Anterior cingulate cortex (tissue), 58 donors: ENCODE data around the gene GRK6.

Source experiments
- DNase-seq, 58 donors: peaks; one replicate each; lab custom pipeline; 2025; lab: John Stamatoyannopoulos, UW

GRK6 gene

GRCh38 chr5:177435847-177436536 is 9.5 kb downstream of the GRK6 start:
- DNase-seq = no peak

GRCh38 chr5:177437623-177438022 is 11.1 kb downstream of the GRK6 start:
- no peak for DNase-seq

DNA sequence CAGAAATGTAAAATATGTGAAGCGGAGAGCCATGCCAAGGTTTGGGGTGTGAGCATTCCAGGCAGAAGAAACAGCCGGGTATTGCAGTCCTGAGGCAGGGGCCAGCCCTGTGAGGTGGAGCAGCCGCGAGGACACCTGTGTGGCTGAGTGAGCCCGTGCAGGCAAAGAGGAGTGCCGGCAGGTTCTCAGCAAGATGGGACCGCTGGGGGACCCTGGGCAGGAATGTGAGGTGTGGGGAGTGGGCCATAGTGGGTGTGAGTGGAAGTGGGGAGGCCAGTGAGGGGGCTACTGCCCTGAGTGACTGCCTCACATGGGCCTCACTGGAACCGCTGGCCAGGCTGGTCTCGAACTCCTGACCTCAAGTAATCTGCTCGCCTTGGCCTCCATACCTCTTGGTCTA is 12.0 kb downstream of the GRK6 start:
- no peak for DNase-seq

DNA sequence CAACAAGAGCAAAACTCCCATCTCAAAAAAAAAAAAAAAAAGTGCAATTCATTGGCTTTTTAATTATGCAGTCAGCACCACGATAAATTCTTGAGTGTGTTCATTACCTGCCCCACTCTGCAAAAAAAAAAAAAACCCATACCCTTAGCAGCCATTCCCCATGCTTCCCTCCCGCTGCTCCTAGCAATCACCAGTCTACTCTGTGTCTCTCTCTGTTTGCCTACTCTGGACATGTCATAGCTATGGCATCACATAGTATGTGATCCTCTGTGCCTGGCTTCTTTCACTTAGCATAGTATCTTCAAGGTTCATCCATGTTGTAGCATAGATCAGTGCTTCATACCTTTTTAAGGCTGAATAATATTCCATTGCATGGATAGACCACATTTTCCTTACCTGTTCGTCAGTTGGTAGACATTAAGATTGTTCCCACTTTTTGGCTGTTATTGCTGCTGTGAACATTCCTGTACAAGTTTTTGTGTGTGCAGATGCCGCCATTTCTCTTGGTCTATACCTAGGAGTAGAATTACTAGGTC is 13.1 kb downstream of the GRK6 start:
- no peak for DNase-seq

- no peak for DNase-seq
Measured at GRCh38 chr5:177440211-177440989, 13.9 kb downstream of the GRK6 start.

- DNase-seq = no peak
Measured at GRCh38 chr5:177440990-177441780, 14.7 kb downstream of the GRK6 start.

GRCh38 chr5:177442066-177442826 is 15.8 kb downstream of the GRK6 start:
- no peak for DNase-seq

GRCh38 chr5:177443144-177443983 is 16.9 kb downstream of the GRK6 start:
- DNase-seq = no peak

DNA sequence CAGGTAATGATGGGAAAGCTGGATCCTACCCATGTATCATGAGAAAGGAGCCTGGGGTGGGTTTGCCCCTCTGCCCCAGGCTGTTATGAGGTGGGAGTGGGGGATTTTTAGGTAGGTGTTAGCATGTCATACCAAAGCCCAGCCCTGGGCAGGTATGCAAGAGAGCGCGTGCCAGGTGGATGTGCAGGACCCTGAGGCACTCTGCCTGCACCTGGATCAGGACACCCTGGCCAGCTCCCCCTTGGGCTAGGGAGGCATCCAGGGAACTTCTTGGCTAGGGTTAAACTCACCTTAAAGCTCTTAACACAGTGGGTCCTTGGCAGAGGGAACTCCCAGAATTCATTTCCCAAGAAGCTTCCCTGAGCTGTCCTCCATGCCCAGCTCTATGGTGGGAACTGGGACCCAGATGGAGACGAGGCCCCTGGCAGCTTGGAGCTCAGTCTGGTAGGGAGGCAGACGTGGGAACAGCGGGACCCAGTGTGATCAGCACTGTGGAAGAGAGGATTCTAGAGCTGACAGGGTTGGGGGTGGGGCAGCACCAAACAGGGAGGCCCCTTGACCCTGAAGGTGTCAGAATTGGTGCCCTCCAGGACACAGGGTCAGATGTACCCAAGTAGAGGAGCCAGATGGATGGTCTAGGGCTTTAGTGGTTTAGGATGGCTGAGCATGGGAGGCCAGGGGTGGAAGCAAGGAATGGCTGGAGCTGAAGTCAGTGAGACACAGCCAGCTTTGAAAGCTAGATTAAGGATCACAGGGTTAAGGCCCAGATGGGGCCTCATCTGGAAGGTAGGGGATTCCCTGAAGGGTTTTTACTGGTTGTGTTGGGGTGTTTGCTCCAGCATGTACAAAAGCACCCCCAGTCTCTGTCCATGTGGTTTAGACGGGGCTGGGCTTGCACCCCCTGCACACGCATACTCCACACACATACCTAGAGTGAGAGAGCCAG is 17.9 kb downstream of the GRK6 start:
- no peak for DNase-seq

- DNase-seq = no peak
Measured at GRCh38 chr5:177445052-177445916, 18.8 kb downstream of the GRK6 start.

DNA sequence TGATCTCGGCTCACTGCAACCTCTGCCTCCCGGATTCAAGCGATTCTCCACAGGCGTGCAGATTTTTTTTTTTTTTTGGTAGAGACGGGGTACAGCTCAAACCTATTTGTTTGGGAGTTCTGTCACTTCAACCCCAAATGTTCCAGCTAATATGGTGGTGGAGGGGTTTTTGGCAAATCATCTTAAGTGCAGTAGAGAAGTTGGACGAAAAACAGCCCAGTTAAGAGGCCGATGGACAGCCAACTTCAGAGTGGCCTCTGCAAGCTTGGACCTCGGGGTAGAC is 19.4 kb downstream of the GRK6 start:
- no peak for DNase-seq

- peak in 52 of 58 donors; percentile 21 to 81 (median 68) for DNase-seq
Measured at GRCh38 chr5:177446200-177447065, 20.0 kb downstream of the GRK6 start, which contains the start of gene PRR7. PRR7 (plus strand) TSS chr5:177446814; CDS start chr5:177455068, 8,254 bp downstream.

- peak in 52 of 58 donors; percentile 41 to 85 (median 73) for DNase-seq
Measured at GRCh38 chr5:177447066-177447610, 20.7 kb downstream of the GRK6 start.

DNA sequence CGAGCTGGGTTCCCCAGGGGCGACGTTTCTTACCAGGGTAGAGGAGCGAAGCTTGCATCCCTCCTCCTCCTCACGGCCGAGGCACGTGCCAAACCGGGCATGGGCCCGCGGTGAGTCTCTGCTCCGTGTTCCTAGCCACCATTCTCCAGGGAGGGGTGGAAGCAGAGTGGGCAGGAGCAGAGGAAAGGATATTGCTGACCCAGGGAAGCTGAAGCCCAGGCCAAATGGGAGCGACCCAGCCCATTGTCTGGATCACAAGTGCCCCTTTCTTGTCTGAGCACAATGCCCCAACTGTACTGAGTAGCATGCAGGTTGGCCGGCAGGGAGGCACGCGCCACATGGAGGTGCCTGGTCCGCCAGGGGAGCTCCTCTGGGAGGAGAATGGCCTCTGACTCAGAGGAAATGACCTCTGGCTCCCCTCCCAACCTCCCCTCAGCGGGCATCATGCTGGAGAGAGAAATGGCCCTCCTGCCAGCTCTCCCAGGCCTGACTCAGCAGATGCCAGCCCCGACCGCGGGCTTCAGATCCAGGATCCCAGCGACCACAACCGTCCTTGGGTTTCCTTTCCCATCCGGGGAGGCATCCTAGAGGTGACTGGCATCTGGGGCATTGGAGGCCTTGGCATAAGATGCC is 21.3 kb downstream of the GRK6 start:
- DNase-seq = peak in 57 of 58 donors; percentile 27 to 95 (median 80)

DNA sequence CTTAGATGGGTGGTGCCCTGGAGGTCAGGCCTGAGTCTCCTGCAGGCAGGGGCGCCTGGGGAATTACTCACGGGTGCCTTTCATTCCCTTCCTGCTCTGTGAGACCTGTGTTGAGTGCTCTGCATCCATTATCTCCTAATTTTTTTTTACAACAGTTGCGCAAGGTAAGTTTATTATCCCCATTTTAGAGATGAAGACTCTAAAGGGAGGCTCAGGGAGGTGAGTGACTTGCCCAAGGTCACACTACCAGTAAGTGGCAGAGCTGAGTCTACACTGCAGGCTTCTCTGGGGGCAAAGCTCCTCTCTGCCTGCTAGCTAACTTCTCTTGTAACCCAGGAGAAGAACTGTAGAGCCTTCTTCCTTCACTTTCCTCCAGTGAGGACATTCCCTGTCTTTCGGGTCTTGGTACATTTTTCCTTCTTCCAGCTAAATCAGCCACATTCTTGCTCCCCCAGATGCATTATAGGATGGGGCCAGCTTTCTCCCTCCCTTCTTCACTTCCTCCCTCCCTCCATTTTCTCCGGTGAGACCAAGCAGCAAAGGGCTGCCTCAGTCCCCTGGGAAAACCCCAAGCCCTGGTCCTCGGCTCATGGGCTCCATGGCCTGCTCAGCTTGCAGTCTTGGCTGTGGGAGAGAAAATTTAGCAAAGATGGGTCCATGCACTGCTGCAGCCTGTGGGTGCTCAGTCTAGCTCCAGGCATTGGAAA is 21.9 kb downstream of the GRK6 start:
- no peak for DNase-seq
